Stimulated activated CD8-positive, alpha-beta memory T cell treated with anti-CD3 and anti-CD28 coated beads, Interleukin-4, amount 100 ng/mL, for 48 hours (primary cell): ENCODE measurements around the gene ENG.

Experiments used
- DNase-seq: peaks from one replicate; pipeline ENCODE4 v3.0.0-alpha.2; 2020

Gene ENG

GRCh38 chr9:127812011-127812410 is 42.4 kb downstream of the ENG start:
- DNase-seq, result no peak

- DNase-seq, result no peak
Measured at GRCh38 chr9:127810378-127811187, 43.9 kb downstream of the ENG start.

- no peak for DNase-seq
Measured at GRCh38 chr9:127809540-127810377, 44.7 kb downstream of the ENG start.

GRCh38 chr9:127809002-127809539 is 45.4 kb downstream of the ENG start:
- DNase-seq, result no peak

- no peak for DNase-seq
Measured at GRCh38 chr9:127808347-127809001, 46.0 kb downstream of the ENG start.

GRCh38 chr9:127806871-127807270 is 47.6 kb downstream of the ENG start:
- no peak for DNase-seq

GRCh38 chr9:127805620-127806019 is 48.8 kb downstream of the ENG start:
- DNase-seq, result peak; percentile 68

- DNase-seq, result peak; percentile 45
Measured at GRCh38 chr9:127803507-127804352, 50.7 kb downstream of the ENG start.

- peak; percentile 88 for DNase-seq
Measured at GRCh38 chr9:127802576-127803443, 51.6 kb downstream of the ENG start, which contains the start of gene FPGS. FPGS (plus strand) TSS chr9:127802882; CDS start chr9:127802925, 43 bp downstream.

- no peak for DNase-seq
Measured at GRCh38 chr9:127801955-127802575, 52.4 kb downstream of the ENG start.

- no peak for DNase-seq
Measured at GRCh38 chr9:127796852-127797370, 57.5 kb downstream of the ENG start.

GRCh38 chr9:127796225-127796813 is 58.1 kb downstream of the ENG start:
- peak; percentile 42 for DNase-seq

GRCh38 chr9:127794001-127794791 is 60.3 kb downstream of the ENG start:
- no peak for DNase-seq

GRCh38 chr9:127793093-127793708 is 61.3 kb downstream of the ENG start:
- no peak for DNase-seq

- DNase-seq, result no peak
Measured at GRCh38 chr9:127792417-127793031, 61.9 kb downstream of the ENG start.

- no peak for DNase-seq
Measured at GRCh38 chr9:127791085-127791484, 63.4 kb downstream of the ENG start.

- no peak for DNase-seq
Measured at GRCh38 chr9:127790094-127790855, 64.2 kb downstream of the ENG start.
